Measurements from ENCODE around the gene ANXA6.
A peak's percentile ranks its signal among the peaks of the same experiment; 100 is the strongest.

ANXA6 gene

GRCh38 chr5:151106509-151106908 lies 51.1 kb downstream of the ANXA6 start:
- H3K4me1 ChIP-seq = peaks cover 0 to 18% (median 11%) of the 10 kb centered on the region in 4 donors
- H3K4me3 ChIP-seq = no peak overlapping the region
- DNase-seq = no peak
- no peak for TF ChIP-seq CTCF (IDR thresholded peaks at IDR 0.05)
- peak overlapping the region in 1 of 2 donors; percentile 9 for H3K27ac ChIP-seq
- H3K9me3 ChIP-seq = no peaks in the 10 kb centered on the region
- H3K36me3 ChIP-seq = peaks cover 49 to 100% (median 93%) of the 10 kb centered on the region in 3 donors
- no peaks in the 10 kb centered on the region for H3K27me3 ChIP-seq
- intact Hi-C loops (cut with DNase I; ENCODE audit: low total_unique reads) = no loop called here

- Histone ChIP-seq H3K36me3 (peaks cover 49 to 100% (median 93%) of the 10 kb centered on the region in 3 donors), H3K9me3 (no peaks in the 10 kb centered on the region), H3K27ac (peak overlapping the region in 1 of 2 donors; percentile 9), H3K4me1 (peaks cover 0 to 22% (median 11%) of the 10 kb centered on the region in 4 donors), H3K27me3 (no peaks in the 10 kb centered on the region), H3K4me3 (no peak overlapping the region)
- intact Hi-C loops (cut with DNase I; ENCODE audit: low total_unique reads) = no loop called here
- no peak for DNase-seq
- no peak for TF ChIP-seq CTCF (IDR thresholded peaks at IDR 0.05)
Observed at GRCh38 chr5:151106043-151106442, 51.5 kb downstream of the ANXA6 start.

- no peak overlapping the region for H3K4me3 ChIP-seq
- no peak overlapping the region for H3K27ac ChIP-seq
- no peaks in the 10 kb centered on the region for H3K9me3 ChIP-seq
- intact Hi-C loops (cut with DNase I; ENCODE audit: low total_unique reads) = no loop called here
- peaks cover 0 to 23% (median 11%) of the 10 kb centered on the region in 4 donors for H3K4me1 ChIP-seq
- H3K27me3 ChIP-seq = no peaks in the 10 kb centered on the region
- TF ChIP-seq CTCF (IDR thresholded peaks at IDR 0.05) = no peak
- H3K36me3 ChIP-seq = peaks cover 47 to 100% (median 93%) of the 10 kb centered on the region in 3 donors
- no peak for DNase-seq
Observed at GRCh38 chr5:151105561-151105960, 52.0 kb downstream of the ANXA6 start.

- no peak overlapping the region for H3K4me3 ChIP-seq
- H3K36me3 ChIP-seq = peaks cover 41 to 97% (median 89%) of the 10 kb centered on the region in 3 donors
- peaks cover 0 to 23% (median 14%) of the 10 kb centered on the region in 4 donors for H3K4me1 ChIP-seq
- peak overlapping the region in 1 of 2 donors; percentile 42 for H3K27ac ChIP-seq
- intact Hi-C loops (cut with DNase I; ENCODE audit: low total_unique reads) = no loop called here
- peak; percentile 58 to 83 for DNase-seq
- H3K9me3 ChIP-seq = no peaks in the 10 kb centered on the region
- H3K27me3 ChIP-seq = no peaks in the 10 kb centered on the region
- no peak for TF ChIP-seq CTCF (IDR thresholded peaks at IDR 0.05)
Observed at GRCh38 chr5:151104795-151105194, 52.8 kb downstream of the ANXA6 start.

GRCh38 chr5:151101746-151102145 lies 55.8 kb downstream of the ANXA6 start:
- Histone ChIP-seq H3K4me3 (no peak overlapping the region), H3K9me3 (no peaks in the 10 kb centered on the region), H3K4me1 (peaks cover 0 to 6% (median 3%) of the 10 kb centered on the region in 4 donors), H3K36me3 (peaks cover 23 to 83% (median 59%) of the 10 kb centered on the region in 3 donors), H3K27me3 (no peaks in the 10 kb centered on the region), H3K27ac (no peak overlapping the region)
- no peak for DNase-seq
- no peak for TF ChIP-seq CTCF (IDR thresholded peaks at IDR 0.05)
- intact Hi-C loops (cut with DNase I; ENCODE audit: low total_unique reads) = no loop called here

GRCh38 chr5:151101151-151101550 lies 56.4 kb downstream of the ANXA6 start:
- TF ChIP-seq CTCF (IDR thresholded peaks at IDR 0.05) = no peak
- H3K4me1 ChIP-seq = peaks cover 0 to 11% (median 5%) of the 10 kb centered on the region in 4 donors
- intact Hi-C loops (cut with DNase I; ENCODE audit: low total_unique reads) = no loop called here
- no peaks in the 10 kb centered on the region for H3K27me3 ChIP-seq
- no peaks in the 10 kb centered on the region for H3K9me3 ChIP-seq
- H3K27ac ChIP-seq = no peak overlapping the region
- no peak for DNase-seq
- H3K4me3 ChIP-seq = no peak overlapping the region
- peaks cover 23 to 77% (median 53%) of the 10 kb centered on the region in 3 donors for H3K36me3 ChIP-seq

Measured in tibial artery (tissue), 4 donors.